Measurements from ENCODE around the gene SPPL2A. TPM values are rescaled to one million over a fixed set of nuclear protein-coding genes. Genes with fewer than 3 reads are reported as not detected.

SPPL2A gene
- total and polyA plus RNA-seq, 9 of the 15 experiments (the other 6 are each of a cell fraction or from before 2014, with no cell fraction given), result 9.8 to 66.1 (median 38.0) TPM

DNA sequence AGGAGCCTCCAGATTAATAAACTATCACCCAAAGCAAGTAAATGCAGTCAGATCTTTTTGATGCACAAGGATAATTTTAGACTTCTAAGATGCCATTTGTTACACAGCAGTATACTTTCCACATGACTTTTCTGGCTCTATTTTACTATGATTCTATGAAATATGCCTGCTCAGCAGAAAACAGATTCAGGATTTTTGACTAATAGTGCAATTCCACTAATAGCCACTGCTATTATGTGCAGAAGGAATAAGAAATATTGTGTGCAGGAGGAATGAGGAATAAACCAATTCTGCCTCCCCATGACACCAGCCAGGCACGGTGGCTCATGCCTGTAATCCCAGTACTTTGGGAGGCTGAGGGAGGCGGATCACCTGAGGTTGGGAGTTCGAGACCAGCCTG, 11.5 kb upstream of the SPPL2A start:
- Histone ChIP-seq H3K9me1 (ENCODE audit: control insufficient read depth, insufficient read depth, low read length) (no peaks in the 10 kb centered on the region), H3K4me3 (no peak overlapping the region), H3K4me2 (ENCODE audit: insufficient read depth, low read length) (no peak overlapping the region), H3K9me3 (replicated peaks; ENCODE audit: control insufficient read depth, insufficient read depth, low read depth, low read length) (no peaks in the 10 kb centered on the region), H3K27me3 (ENCODE audit: control insufficient read depth in 2 of 2, insufficient read depth in 2 of 2, low read length in 2 of 2) (no peaks in the 10 kb centered on the region), H2AFZ (ENCODE audit: low read depth, low read length) (no peak overlapping the region), H3K27ac (ENCODE audit: extremely low read depth, low read depth, low read length) (no peak overlapping the region), H3K36me3 (ENCODE audit: control insufficient read depth, insufficient read depth, low read length) (no peaks in the 10 kb centered on the region), H3K4me1 (replicated peaks in 1 of 2; ENCODE audit: control insufficient read depth in 2 of 2, insufficient read depth in 2 of 2, low read length in 2 of 2) (peaks cover 0 to 5% of the 10 kb centered on the region in 2 experiments; a peak in 2 of 5 replicates), H3K79me2 (ENCODE audit: control insufficient read depth, insufficient read depth, low read length) (no peaks in the 10 kb centered on the region), H3K9ac (ENCODE audit: insufficient read depth in 1 of 2, low read depth in 2 of 2, low read length in 2 of 2) (no peak overlapping the region), H4K20me1 (replicated peaks; ENCODE audit: control insufficient read depth, insufficient read depth, low read length) (no peaks in the 10 kb centered on the region)
- in situ Hi-C loops (cut with MboI), result no loop called here
- DNase-seq (ENCODE audit: extremely low read depth in 1 of 4, low spot score in 3 of 4) (no peak), ATAC-seq (no peak), FAIRE-seq (no peak)
- intact Hi-C loops (cut with micrococcal nuclease), result no loop called here
- POLR2A ChIA-PET, result no interaction called here
- CTCF ChIA-PET (ENCODE audit: low intra/inter-chr PET ratio), result no interaction called here
- WGBS (ENCODE audit: insufficient coverage, low coverage, missing lambda C conversion rate), result 67% methylated on average over 3 of the region's 3 CpGs
- BruUV-seq (replicated peaks), result no TSS peak
- TF ChIP-seq XRCC5 (IDR thresholded peaks at IDR 0.05; ENCODE audit: low read depth, low read length) (no peak), PTTG1 (tag; IDR thresholded peaks at IDR 0.05; ENCODE audit: low read depth) (no peak), ZNF77 (CRISPR knock-in tag; IDR thresholded peaks at IDR 0.05) (no peak), ZNF316 (IDR thresholded peaks at IDR 0.05) (peak; percentile 98), IRF2 (CRISPR knock-in tag; IDR thresholded peaks at IDR 0.05) (no peak), ZNF174 (CRISPR knock-in tag; IDR thresholded peaks at IDR 0.05) (no peak), RFX1 (IDR thresholded peaks at IDR 0.05) (no peak), MCM5 (IDR thresholded peaks at IDR 0.05; ENCODE audit: low read depth) (no peak), BCOR (IDR thresholded peaks at IDR 0.05) (no peak), KAT7 (CRISPR knock-in tag; IDR thresholded peaks at IDR 0.05; ENCODE audit: borderline replicate concordance) (no peak), MECOM (CRISPR knock-in tag; IDR thresholded peaks at IDR 0.05) (no peak), KLF10 (CRISPR knock-in tag; IDR thresholded peaks at IDR 0.05) (no peak)
- TF ChIP-seq, protein P1, sequence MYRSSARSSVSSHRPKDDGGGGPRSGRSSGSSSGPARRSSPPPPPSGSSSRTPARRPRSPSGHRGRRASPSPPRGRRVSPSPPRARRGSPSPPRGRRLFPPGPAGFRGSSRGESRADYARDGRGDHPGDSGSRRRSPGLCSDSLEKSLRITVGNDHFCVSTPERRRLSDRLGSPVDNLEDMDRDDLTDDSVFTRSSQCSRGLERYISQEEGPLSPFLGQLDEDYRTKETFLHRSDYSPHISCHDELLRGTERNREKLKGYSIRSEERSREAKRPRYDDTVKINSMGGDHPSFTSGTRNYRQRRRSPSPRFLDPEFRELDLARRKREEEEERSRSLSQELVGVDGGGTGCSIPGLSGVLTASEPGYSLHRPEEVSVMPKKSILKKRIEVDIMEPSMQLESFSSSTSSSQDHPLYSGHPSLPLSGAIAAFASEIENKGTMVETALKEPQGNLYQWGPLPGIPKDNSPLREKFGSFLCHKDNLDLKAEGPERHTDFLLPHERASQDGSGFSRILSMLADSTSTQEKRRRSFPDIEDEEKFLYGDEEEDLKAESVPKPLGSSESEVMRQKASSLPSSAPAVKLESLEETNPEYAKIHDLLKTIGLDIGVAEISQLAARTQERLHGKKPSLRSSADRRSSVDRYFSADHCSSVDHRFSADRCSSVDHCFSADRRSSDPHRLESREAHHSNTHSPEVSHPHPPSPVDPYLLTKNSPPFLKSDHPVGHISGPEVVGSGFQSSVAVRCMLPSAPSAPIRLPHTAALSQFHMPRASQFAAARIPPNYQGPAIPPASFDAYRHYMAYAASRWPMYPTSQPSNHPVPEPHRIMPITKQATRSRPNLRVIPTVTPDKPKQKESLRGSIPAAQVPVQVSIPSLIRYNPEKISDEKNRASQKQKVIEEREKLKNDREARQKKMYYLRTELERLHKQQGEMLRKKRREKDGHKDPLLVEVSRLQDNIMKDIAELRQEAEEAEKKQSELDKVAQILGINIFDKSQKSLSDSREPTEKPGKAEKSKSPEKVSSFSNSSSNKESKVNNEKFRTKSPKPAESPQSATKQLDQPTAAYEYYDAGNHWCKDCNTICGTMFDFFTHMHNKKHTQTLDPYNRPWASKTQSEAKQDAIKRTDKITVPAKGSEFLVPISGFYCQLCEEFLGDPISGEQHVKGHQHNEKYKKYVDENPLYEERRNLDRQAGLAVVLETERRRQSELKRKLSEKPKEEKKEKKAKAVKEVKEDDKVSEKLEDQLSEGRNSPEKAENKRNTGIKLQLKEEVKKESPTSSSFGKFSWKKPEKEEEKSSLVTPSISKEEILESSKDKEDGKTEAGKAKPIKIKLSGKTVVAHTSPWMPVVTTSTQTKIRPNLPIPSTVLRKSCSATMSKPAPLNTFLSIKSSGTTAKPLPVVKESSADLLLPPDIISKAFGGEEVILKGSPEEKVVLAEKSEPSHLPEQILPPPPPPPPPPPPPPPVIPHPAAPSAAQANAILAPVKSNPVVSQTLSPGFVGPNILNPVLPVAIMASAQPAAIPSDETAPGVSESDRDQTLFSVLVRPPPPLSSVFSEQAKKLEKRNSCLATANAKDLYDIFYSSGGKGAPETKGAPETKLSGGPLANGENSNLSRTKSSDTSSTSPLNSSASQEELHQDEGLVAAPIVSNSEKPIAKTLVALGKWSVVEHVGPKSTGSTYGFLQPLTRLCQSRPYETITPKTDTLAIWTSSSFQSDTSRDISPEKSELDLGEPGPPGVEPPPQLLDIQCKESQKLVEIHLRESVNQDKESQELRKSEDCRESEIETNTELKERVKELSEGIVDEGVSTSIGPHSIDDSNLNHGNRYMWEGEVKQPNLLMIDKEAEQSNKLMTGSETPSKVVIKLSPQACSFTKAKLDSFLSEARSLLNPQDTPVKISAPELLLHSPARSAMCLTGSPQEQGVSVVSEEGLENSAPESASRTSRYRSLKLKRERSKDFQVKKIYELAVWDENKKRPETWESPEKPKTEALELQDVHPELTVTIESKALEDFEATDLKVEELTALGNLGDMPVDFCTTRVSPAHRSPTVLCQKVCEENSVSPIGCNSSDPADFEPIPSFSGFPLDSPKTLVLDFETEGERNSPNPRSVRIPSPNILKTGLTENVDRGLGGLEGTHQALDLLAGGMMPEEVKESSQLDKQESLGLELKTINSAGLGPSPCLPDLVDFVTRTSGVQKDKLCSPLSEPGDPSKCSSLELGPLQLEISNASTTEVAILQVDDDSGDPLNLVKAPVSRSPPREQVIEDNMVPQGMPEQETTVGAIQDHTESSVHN (IDR thresholded peaks at IDR 0.05; ENCODE audit: borderline replicate concordance in 1 of 2, low read depth in 1 of 2), result no peak
- TF ChIP-seq, protein P2, sequence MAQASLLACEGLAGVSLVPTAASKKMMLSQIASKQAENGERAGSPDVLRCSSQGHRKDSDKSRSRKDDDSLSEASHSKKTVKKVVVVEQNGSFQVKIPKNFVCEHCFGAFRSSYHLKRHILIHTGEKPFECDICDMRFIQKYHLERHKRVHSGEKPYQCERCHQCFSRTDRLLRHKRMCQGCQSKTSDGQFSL (CRISPR knock-in tag; IDR thresholded peaks at IDR 0.05), result no peak
- TF ChIP-seq, protein P2 (tag; IDR thresholded peaks at IDR 0.05), result no peak
- TF ChIP-seq, protein P3, sequence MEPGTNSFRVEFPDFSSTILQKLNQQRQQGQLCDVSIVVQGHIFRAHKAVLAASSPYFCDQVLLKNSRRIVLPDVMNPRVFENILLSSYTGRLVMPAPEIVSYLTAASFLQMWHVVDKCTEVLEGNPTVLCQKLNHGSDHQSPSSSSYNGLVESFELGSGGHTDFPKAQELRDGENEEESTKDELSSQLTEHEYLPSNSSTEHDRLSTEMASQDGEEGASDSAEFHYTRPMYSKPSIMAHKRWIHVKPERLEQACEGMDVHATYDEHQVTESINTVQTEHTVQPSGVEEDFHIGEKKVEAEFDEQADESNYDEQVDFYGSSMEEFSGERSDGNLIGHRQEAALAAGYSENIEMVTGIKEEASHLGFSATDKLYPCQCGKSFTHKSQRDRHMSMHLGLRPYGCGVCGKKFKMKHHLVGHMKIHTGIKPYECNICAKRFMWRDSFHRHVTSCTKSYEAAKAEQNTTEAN (CRISPR knock-in tag; IDR thresholded peaks at IDR 0.05), result no peak
